Daoy (cell line): Measurements from ENCODE around the gene CD82. TPM values are rescaled to one million over a fixed set of nuclear protein-coding genes. Genes with fewer than 3 reads are reported as not detected.

ENCODE experiments used
- DNase-seq: peaks from one replicate; pipeline ENCODE4 v3.0.0-alpha.2; 2015; ENCODE audit warnings: low read depth
- total RNA-seq: library from RNA; depleted of rRNA; stranded (reverse); fragments of >200 nt; shearing (Covaris generic); gene quantifications from 2 replicates; pipeline ENCODE4 v1.2.3, GENCODE V29; 2014

CD82 gene
- total RNA-seq, 1 experiment from 2014 or later = 48.5 TPM

DNA sequence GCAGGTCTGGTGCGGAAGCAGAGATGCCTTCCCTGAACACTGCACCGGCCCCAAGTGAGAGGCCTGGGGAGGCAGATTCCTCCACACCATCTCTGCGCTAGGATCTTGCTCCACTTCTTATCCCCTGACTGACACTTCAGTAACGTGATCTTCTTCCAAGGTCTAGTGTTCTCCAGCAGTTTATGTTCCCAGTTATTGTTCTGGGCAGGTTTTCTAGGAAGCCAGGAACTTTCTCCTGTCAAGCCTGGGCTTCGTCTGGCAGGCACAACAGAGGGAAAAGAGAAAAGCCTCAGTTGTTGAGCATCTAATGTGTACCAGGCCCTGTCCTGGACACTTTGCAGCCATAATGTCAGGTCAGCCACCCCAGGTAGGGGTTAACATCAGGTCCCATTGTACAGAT is 10.5 kb downstream of the CD82 start:
- no peak for DNase-seq

DNA sequence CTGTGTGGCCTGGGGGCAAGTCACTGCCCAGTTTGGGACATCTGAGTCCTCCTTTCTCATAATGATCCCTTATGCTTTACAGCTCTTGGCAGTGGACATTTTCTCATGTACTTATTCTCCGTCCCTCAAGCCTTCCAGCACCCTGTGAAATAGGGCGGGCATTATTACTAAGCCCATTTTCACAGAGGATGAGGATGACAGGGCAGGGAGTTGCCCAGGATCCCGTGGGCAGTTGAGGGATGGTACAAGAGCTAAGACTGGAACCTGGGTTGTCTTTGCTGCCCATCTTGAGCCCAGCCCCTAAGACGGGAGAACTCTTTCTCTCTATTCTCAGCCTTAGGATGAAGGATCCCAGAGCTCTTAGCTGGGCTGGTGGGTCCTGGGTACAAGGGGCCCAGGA is 11.2 kb downstream of the CD82 start:
- DNase-seq = no peak

DNA sequence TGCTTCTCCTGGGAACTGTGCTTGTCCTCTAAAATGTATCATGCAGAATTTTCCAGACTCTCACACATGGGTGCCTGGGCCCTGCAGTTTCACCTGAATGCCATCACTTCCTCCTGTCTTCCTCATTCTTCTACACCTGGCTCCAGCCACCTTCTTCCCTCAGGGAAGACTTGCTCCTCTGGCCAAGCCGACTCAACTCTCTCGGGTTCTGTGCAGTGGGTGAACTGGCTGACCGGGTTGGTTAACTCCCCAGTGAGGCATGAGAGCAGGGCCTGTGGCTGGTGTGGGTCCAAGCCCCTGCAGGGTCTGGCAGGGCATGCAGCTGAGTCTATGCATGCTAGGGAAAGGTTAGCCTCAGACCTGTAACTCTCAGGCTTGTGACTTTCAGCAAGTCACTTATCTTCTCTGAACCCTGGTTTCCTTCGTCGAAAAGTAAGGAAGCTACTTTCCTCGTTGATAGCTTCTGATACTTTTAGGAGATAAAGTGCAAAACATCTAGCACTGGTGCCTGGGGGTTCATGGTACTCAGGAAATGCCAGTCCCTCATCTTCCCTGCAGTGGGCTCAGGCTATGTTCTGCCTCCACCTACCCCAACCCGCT is 11.9 kb downstream of the CD82 start:
- no peak for DNase-seq

DNA sequence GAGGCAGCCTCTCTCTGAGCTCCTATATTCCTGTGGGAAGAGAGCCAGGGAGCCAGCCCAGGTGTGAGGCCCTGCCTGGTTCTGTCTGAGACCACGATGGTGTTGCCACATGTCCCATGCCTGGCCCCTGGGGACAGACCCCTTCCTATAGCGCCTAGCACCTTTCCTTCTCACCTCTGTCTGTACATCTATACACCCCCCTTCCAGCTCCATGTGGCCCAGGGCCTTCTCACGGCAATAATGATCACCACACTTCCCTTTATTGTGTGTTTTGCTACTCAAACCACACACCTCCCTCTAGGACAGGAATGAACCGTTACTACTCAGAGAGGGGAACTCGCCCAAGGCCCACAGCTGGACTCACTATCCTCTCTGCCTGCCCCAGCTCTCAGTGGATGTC is 12.8 kb downstream of the CD82 start:
- DNase-seq = no peak

DNA sequence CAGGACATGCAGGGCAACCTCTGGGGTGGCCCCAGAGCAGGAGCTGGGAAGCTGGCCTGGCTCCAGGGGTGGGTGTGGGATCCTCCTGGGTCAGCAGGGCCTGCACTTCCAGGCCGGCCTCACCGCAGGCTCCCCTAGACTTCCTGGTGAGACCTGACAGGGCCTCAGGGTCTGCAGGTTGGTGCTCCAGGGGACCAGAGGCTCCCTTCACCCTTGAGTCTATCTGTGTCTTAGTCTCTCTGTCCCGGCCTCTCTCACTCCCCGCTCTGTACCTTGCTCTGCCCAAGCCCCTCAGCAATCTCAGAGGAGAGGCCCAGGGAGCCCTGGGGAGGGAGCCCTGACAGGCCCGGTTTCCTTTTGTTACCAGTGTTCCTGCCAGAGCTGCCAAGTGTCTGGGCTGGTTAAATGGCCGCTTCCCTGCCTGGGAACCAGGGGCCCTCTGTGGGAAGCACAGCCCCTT is 13.9 kb downstream of the CD82 start:
- DNase-seq = no peak

DNA sequence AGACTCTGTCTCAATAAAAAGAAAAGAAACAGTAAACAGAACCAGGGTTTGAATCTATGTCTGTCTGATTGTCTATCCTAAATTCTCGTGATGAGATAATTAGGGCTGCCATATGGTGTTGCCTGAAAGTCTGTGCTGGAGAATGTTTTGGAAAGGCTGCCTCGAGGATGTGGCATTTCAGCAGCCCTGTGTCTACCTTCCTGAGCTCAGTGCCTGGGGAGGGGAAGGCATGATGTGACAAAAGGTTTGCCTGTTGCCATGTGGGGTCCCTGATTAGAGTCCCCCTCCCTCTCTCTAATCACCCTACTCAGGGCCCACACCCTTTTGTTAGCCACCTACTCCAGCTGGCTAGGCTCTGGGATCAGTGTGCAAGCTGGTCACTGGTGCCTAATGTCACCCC is 15.2 kb downstream of the CD82 start:
- DNase-seq = no peak

DNA sequence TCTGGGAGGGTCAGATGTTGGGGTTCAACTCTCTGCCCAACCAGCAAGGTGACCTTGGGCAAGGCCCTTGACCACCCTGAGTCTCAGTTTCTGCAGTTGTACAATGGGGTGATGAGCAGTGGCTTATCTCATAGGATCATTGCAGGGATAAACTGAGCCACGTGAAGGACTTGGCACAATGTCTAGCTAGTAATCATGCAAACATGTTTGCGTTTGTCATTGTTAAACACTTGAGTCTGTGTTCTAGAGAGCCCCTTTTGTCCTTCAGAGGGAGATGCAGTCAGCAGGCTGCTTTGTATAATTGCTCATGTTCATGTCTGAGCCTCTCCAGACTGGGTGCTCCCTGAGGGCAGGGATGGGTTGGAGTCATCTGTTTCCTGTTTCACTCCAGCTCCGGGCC is 15.8 kb downstream of the CD82 start:
- no peak for DNase-seq

DNA sequence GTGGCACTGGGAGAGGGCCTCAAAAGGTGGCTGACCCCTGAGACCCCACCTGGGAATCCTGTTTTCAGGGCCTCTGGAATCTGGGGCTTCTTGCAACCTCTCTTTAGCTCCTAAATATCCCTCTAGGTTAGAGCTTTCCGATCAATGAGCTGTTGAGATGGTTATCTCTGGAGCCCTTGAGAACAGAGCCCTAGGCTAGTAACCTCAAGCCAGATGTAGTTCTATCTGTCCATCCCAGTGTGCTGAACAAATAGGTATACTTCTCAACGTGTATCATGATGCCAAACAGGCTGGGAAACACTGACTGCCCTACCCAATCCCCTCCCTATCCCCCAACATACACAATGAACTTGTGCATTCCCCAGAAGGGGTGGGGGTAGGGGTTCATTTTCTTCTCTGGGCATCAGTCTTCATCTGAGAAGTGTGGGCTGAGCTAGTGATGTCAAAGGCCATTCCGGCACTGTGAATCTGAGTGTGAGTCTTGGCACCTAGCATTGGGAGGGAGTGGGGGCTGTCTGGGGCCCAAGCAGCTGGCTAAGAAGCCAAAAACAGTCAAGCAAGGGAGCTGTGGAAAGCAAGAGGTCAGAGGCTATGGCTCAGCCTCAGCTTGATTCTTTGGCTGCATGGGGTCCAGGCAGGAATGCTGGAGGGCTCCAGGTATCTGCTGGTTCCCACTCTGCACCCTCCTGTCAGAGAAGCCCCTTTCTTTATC is 17.3 kb downstream of the CD82 start:
- no peak for DNase-seq

DNA sequence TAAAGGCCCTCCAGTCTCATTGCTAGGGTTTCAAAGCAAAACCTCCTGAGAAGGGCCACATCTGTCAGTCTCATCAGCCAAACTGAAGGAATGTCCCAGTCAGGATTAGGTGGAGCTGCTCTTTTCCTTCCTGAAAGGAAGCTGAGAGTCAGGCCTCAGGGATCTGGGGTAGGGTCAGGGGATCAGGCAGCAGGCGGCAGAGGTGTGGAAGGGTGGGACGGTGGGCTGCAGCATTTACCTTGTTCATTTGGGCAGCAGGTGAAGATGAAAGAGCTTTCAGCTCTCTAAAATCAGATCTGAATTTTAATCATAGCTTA is 17.8 kb downstream of the CD82 start:
- no peak for DNase-seq

DNA sequence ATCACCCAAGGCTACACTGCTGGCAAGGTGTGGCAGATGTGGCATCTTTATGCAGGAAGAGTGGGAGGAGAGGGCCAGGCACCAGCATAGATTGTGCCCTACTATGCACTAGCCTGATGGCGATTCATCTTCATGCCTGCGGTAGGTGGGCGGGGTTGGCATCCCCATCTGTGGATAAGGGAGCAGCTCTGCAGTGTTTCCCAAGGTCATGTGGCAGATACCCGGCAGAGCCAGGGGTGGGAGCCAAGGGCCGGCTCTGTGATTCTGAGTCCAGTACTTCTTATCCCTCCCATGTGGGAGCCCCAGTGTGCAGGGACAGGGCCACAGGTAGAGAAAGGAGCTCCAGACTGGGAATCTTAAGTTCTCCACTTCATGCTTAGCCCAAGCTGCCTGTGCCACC is 20.0 kb downstream of the CD82 start:
- no peak for DNase-seq

DNA sequence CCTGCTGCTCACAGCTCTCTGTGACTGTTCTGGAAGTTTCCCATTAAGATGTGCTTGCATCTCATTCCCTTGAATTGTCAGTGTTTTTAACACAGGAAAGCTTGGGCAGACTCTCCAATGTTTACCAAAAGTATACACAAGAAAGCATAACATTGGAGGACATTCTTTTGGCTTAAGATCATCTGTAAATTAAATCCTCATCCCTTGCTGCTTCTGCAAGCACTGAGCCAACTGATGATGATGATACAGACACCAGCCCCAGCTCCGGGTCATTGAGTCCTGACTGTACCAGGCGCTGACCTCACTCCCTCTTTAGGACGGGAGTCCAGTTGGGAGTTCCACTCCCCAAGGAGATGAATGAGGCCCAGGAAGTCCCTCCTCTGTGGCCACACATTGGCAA is 23.8 kb downstream of the CD82 start:
- DNase-seq = no peak

DNA sequence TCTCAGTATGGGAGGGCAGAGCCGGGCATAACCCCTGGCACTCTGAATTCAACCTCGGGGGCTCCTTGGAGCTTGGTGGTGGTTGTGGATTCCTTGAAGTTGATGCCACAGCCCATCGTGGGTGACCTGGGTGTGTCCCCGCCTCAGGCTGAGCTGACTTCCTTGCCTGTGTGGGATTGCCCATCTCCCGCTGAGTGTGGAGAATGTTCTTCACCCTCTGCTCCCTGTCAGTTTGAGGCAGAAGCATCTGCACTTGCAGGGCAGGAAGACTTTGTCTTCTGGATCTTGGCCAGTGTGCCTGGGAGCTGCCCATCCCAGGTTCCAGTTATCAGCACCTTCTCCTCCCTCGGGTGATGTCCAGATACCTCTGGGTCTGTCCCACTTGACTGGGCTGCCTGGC is 25.3 kb downstream of the CD82 start:
- no peak for DNase-seq

DNA sequence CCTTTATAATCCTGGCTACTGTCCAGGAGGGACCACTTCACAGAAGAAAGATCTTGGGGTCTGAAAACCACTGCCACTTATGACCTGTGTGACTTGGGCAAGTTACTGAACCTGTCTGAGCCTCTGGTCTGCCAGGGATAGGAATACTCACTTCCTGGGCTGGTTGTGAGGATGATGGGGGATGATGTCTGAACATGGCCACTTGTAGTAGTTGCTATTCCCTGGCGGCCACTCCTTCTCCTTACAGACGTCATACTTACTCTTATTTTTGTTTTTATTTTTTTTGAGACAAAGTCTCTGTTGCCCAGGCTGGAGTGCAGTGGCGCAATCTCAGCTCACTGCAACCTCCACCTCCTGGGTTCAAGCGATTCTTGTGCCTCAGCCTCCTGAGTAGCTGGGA is 26.1 kb downstream of the CD82 start:
- DNase-seq = no peak

DNA sequence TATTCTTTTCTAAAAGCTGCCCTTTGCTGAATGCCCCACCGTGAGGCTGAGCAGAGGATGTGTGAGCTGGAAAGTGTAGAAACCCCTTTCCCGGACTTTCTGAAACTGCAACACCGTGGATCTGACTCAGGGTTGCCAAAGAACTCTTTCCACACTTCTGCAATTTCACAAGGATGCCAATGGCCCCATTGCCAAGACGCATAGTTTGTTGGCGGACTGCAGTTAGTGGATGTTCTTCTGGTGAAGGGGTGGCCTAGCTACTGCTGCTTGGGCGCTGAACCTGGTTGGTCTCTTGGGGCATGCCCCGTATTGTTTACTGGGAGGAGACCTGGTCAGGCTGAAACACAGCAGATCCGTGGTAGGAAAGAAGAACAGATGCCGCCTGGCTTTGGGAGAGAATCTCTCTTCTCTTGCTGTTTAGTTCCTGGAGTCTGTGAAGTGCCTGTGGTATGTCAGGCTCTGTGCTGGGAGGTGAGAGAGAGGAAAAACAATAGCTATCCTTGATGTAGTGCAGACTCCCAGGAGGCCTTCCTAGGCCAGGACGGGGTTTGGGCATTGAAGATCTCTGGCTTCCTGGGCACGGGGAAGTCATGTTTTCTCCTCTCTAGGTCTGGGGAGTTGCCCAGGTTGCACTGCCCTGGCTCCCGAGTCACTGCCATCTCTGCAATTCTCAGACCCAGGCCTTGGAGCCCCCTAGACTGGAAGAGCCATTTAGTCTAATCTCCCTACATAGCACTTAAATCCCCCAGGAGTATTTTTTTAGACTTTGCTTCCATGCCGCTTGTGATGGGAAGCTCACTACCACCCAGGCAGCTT is 26.9 kb downstream of the CD82 start:
- DNase-seq = no peak

DNA sequence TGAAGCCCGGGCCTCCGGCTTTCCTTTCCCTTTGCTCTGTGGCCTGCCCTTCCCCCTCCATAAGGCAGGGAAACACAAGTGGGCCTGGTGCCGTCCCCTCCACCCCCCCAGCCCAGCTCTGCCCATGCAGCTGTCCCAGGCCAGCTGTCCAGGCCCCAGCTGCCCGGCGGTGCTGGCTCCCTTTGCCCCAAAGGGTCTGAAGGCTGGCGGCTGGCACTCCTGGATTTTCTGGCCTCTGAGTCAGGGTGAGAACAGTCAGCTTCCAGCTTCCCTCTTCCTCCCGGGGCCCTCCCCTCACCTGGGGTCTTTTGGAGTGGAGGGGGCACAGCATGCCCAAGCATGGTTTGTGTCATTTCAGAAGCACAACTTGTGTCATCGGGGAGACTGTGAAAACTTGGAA is 27.8 kb downstream of the CD82 start:
- no peak for DNase-seq

DNA sequence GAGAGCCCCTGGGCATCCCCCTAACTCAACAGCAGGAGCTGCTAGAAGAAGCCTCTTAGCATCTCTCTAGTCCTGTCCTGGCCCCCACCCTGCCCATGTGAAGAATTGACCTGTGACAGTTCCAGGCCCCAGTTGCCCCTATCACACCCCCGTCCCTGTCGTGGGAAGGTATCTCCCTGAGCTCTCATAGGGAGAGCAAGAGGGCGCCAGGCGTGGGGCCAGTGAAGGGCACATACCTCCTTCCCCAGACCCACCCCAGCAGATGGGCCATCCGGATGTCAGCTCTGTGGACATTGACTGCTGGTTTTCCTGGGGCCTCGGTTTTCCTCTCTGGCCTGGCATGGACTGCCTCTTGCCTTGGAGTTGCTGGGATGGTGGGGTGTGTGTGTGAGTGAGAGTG is 29.5 kb downstream of the CD82 start:
- DNase-seq = no peak

DNA sequence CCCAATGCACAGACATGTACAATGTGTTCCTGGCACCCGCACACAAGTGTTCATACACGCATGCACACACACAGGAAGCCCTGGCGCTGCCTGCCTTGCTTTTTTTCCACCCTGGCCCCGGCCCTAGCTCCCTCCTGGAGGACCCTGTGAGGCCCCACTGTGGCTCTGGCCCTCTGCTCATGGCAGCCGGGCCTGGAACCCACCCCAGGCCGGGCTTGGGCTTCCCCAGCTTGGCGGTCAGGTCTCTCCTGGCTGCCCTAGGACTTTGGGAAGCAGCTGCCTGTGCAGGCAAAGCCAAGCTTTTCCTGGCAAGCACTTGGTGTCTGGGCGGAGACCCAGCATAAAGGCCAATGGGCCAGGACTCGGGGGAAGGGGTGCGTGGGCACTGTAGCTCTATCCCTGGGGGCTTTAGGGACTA is 30.5 kb downstream of the CD82 start:
- no peak for DNase-seq

DNA sequence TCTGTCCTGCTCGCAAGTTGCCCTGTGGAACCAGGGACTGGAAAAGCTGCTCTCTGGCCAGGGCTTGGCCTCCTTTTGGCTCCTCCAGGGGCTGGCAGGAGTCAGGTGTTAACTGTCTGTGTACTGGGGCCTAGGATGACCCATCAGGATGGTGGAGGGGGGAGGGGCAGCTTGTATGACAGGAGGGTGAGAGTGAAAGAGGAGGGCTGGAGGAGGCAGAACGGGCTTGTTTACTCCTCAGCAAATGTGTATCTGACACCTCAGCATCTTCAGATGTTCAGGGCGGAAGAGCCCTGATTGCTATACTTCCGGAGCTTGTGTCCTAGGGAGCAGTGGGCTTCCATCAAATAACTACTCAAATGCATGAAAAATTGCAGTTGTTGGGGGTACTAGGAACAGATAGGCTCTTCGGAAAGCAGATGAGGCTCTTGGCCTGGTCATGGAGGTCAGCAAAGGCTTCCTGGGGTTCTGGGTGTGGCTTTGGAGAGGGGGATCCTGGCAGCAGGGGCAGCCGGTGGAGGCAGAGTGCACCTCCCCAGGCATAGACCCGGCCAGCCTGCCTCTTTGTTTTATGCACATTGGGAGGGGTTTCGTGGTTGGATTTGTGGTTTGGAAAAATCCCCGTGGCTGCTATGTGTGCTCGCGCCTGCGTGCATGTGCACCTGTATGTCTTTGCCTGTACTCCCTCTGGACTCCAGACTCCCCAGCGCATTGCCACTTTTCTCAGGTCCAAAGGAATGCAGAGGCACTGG is 31.2 kb downstream of the CD82 start:
- DNase-seq = peak; percentile 70

DNA sequence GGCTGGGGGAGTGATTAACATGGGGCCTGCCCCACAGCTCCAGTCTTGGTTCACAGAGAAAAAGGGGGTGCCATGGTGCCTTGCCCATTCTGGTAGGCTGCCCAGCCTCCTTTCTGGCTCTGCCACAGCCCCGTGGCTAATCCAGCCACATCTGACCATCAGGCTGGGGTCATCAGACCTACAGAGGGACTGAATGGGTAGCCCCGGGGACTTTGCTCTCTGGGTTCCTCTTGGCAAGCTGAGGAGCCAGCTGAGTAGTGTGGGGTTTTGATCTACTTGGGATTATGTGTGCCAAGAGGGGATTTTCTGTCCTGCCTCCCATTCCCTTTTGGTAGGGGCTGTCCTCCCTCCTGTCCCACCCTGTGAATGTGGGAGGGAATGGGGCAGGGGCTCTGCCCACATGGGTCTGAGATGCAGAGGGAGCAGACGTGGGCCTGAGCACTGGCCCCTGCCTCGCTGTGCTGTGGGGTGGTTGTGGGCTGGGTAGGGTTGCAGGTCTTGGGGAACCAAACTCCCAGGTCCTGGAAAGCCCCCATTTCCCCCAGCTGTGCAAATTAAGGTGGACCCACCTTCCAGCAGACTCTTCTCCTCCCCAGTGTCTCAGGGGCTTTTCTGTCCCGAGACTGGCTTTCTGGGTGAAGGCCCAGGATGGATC is 32.0 kb downstream of the CD82 start:
- no peak for DNase-seq

DNA sequence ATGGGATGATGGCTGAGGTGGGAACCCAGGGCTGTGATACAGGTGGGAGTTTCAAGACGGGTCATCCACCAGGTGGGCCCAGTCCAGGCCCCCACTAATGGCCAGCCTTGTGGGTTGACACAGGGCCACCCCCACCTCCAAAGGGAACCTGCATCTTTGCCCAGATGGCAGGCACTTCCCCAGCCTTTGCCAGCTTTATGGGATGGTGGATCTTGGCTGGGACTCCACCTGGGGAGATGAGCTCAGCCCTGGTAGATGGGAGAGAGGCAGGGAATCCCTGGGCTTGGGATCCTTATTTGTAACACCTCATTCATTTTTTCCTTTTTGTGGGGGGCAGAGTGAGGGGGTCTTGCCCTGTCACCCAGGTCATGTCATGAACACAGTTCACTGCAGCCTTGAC is 33.4 kb downstream of the CD82 start:
- no peak for DNase-seq

DNA sequence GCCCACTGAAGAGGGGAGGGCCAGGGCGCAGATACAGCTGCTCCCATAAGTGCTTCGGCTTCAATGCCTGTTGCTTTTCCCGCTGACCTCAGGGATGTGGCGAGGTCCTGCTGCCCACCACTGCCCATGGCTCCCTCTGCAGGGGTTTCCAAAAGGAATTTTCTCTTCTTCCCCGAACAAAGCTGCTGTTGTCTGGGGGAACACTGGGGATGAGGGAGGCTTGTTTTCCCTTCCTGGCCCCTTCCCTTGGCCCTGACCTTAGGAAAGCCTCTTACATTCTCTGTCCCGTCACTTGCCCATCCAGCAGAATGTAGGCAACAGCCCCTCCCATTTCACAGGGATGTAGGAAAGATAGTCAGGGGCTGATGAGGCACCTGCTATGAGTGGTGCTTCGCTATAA is 34.8 kb downstream of the CD82 start:
- DNase-seq = no peak

DNA sequence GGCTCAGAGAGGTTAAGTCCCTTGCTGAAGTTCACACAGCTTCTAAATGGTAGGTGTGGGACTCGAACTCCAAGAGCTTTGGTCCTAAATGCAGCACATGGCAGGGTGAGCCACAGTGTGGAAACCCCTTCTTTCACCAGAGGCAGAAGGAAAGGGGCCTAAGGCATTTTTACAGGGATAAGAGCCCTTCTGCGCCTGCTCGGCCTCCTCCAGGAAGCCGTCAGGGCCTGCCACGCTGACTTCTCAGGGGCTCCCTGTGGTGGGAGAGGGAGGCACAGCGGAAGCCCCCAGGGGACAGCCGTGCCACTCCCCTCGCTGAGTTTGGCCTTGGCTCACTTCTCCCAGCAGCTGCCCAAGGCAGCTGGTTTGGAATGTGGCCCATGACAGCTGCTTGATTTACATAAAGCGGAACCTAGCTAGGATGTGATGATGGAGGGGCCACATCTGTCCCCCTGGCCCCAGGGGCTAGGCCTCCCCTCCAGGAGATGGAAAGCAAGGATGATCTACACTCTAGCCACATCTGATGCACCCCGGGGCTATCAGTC is 35.4 kb downstream of the CD82 start:
- peak; percentile 70 for DNase-seq
